ENCODE results near the gene ERC2. TPM values are rescaled to one million over a fixed set of nuclear protein-coding genes. Genes with fewer than 3 reads are reported as not detected.

Gene ERC2
- total and polyA plus RNA-seq, 11 donors, result 0.16 to 3.8 (median 1.6) TPM

DNA sequence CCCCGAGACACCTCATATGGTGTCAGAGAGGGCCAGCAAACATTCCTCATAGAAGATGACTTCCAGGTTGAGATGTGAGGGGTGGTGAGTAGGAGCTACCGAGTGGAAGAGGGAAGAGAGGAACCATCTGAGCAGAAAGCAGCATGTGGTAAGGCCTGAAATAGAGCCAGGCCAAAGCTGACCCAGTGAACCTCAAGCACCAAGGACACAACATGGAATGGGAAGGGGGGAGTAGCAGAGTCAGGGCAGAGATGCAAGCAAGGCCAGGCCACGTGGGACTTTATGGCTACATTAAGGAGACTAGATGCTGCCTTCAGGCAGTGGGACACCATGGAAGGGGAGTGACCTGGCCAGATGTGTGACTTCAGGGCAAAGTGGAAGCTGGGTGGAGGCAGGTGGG lies 942.8 kb downstream of the ERC2 start:
- H3K9me3 ChIP-seq, result no peaks in the 10 kb centered on the region
- no peak overlapping the region for H3K27ac ChIP-seq
- no peaks in the 10 kb centered on the region for H3K4me1 ChIP-seq
- no peaks in the 10 kb centered on the region for H3K36me3 ChIP-seq
- WGBS, 4 donors, result 86 to 92% (median 87%) methylated on average over 3 of the region's 3 CpGs
- no peak for TF ChIP-seq POLR2A (IDR thresholded peaks at IDR 0.05)
- TF ChIP-seq, protein P1, sequence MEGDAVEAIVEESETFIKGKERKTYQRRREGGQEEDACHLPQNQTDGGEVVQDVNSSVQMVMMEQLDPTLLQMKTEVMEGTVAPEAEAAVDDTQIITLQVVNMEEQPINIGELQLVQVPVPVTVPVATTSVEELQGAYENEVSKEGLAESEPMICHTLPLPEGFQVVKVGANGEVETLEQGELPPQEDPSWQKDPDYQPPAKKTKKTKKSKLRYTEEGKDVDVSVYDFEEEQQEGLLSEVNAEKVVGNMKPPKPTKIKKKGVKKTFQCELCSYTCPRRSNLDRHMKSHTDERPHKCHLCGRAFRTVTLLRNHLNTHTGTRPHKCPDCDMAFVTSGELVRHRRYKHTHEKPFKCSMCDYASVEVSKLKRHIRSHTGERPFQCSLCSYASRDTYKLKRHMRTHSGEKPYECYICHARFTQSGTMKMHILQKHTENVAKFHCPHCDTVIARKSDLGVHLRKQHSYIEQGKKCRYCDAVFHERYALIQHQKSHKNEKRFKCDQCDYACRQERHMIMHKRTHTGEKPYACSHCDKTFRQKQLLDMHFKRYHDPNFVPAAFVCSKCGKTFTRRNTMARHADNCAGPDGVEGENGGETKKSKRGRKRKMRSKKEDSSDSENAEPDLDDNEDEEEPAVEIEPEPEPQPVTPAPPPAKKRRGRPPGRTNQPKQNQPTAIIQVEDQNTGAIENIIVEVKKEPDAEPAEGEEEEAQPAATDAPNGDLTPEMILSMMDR (IDR thresholded peaks at IDR 0.05), result no peak
- peaks cover 0 to 8% (median 0%) of the 10 kb centered on the region in 9 donors for H3K27me3 ChIP-seq
- DNase-seq (no peak), ATAC-seq (no peak)
- H3K4me3 ChIP-seq, result no peak overlapping the region
- intact Hi-C loops (cut with DNase I), result loop anchor here in 1 of 10 donors (10.0 kb wide), 1 partner anchor 199 kb away; no protein-coding TSS in a partner anchor

DNA sequence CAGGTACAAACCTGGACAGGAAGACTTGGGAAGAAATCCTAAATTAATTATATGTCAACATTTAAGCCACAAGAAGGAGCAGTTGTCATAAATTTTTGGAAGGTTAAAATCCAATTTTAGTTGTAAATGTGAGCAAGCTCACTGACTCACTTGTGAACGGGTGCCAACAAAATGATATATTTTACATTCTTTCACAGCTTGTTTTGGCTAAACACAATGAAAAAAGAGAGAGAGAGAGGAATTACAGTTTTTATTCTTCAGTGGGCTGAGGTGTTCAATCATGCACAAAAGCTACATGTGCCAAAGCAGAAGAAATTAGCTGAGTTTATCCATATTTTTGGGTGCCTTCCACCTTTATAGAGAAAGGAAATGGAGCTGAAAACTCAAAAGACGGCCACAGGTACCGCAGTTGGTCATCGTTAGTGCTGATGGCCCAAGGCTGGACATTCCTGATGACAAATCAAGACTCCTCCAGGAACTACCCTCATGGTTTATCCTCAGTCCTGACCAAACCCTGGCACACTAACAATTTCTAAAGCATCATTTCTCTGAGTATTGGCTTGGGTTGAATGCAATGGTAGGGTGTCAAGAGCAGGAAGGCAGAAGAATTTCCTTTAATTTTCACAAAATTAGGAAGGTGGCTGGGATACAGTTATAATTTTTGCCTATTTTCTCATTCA lies 943.6 kb downstream of the ERC2 start:
- Histone ChIP-seq H3K27me3 (peaks cover 0 to 8% (median 0%) of the 10 kb centered on the region in 9 donors), H3K4me1 (no peaks in the 10 kb centered on the region), H3K9me3 (no peaks in the 10 kb centered on the region), H3K36me3 (no peaks in the 10 kb centered on the region), H3K4me3 (no peak overlapping the region), H3K27ac (no peak overlapping the region)
- ATAC-seq (no peak), DNase-seq (no peak)
- WGBS, 4 donors, result 88 to 91% (median 90%) methylated on average over 4 of the region's 4 CpGs
- intact Hi-C loops (cut with DNase I), result loop anchor here in 1 of 10 donors (10.0 kb wide), 1 partner anchor 200 kb away; no protein-coding TSS in a partner anchor
- no peak for TF ChIP-seq POLR2A (IDR thresholded peaks at IDR 0.05)
- TF ChIP-seq, protein P1 (IDR thresholded peaks at IDR 0.05), result no peak

DNA sequence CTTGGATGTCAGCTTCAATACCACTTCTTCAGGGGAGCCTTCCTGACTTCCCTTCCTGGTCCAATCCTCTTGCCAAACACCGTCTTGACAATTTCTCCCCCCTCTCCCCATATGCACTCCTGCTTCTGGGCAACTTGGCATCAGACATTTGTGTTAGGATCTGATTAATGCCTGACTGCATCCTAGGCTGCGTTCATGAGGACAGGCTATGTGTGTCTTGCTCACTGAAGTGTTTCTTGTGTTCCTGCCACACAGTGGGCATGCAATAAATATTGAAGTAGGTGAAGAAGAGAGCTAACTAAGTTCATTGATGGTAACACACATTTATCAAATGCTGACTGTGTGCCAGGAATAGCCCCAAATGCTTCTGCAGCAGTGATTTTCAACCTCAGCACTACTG lies 944.8 kb downstream of the ERC2 start:
- Histone ChIP-seq H3K27me3 (peaks cover 0 to 8% (median 0%) of the 10 kb centered on the region in 9 donors), H3K4me3 (no peak overlapping the region), H3K4me1 (no peaks in the 10 kb centered on the region), H3K36me3 (no peaks in the 10 kb centered on the region), H3K9me3 (no peaks in the 10 kb centered on the region), H3K27ac (no peak overlapping the region)
- TF ChIP-seq POLR2A (IDR thresholded peaks at IDR 0.05), result no peak
- TF ChIP-seq, protein P1 (IDR thresholded peaks at IDR 0.05), result no peak
- 79 to 96% (median 92%) methylated on average over 2 of the region's 2 CpGs for WGBS, 4 donors
- ATAC-seq (no peak), DNase-seq (no peak)
- intact Hi-C loops (cut with DNase I), result loop anchor here in 1 of 10 donors (10.0 kb wide), 1 partner anchor 201 kb away; no protein-coding TSS in a partner anchor

DNA sequence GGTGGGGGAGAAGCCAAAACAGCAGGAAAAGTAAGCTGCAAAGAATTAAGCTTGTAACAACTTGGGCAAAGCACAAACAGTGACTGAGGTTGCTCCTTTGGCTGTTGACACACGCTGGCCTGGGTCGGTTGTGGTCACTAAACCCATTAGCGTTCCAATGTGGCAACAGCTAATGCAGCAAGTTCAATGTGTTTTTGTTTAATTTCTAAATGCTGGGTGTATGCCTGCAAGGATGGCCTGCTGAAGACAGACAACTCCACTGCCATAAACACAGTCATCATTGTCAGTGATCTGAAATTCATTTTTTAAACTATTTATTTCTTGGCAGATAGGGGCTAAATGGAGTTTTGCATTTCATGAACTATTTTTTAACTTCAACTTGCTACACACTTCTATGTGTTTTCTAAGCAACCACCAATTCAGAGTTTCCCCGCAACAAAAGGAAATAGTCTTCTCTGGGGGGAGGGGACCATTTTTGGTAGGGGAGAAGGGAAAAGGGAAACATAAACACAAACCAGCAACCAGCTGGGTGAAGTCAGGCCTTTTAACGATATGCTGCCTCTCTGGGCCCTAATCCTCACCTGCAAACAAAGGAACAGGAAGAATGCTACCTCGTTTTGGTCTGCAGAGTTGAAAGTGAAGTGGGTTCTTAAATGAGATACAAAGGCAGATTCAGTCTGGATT lies 946.4 kb downstream of the ERC2 start:
- no peak for ATAC-seq
- WGBS, 4 donors, result 64 to 72% (median 66%) methylated on average over 6 of the region's 6 CpGs
- TF ChIP-seq POLR2A (IDR thresholded peaks at IDR 0.05), result no peak
- TF ChIP-seq, protein P1 (IDR thresholded peaks at IDR 0.05), result no peak
- Histone ChIP-seq H3K27ac (no peak overlapping the region), H3K4me1 (no peaks in the 10 kb centered on the region), H3K36me3 (no peaks in the 10 kb centered on the region), H3K9me3 (no peaks in the 10 kb centered on the region), H3K27me3 (peaks cover 0 to 8% (median 0%) of the 10 kb centered on the region in 9 donors), H3K4me3 (no peak overlapping the region)
- DNase-seq, result no peak
- intact Hi-C loops (cut with DNase I), result loop anchor here in 1 of 10 donors (10.0 kb wide), 1 partner anchor 203 kb away; no protein-coding TSS in a partner anchor

Measured in heart left ventricle (tissue), 16 donors.